Endothelial cell of umbilical vein (primary cell): ENCODE results near the gene CAMK2G. TPM values are rescaled to one million over a fixed set of nuclear protein-coding genes. Genes with fewer than 3 reads are reported as not detected.

Experiments used
- BruUV-seq: library from RNA; stranded (reverse); fragments of 400-500 nt; replicated peaks from 2 replicates; lab custom pipeline; 2021; lab: Mats Ljungman, UMichigan
- CTCF ChIA-PET: fragments of 300-600, 350-600 bp; sonication (Branson Sonifier 250); formaldehyde crosslinking; loops from one replicate; lab custom pipeline; 2021; ENCODE audit warnings: antibody characterized with exemption, inconsistent platforms; lab: Charles Lee
- POLR2A ChIA-PET: fragments of 300-600, 350-600 bp; sonication (Branson Sonifier 250); formaldehyde crosslinking; loops from one replicate; lab custom pipeline; 2021; ENCODE audit warnings: antibody characterized with exemption, inconsistent platforms; lab: Charles Lee
- DNase-seq: peaks from one replicate; pipeline ENCODE4 v3.0.0-alpha.2; 2011; ENCODE audit warnings: low read depth, low spot score
- FAIRE-seq: peaks from 2 replicates; lab custom pipeline; 2011; peaks lifted over from hg19 to GRCh38; lab: Jason Lieb, UNC
- H2AFZ ChIP-seq: 2 replicates; pipeline ENCODE4 v1.6.0; 2012; ENCODE audit warnings: low read depth, low read length, control low read depth, inconsistent platforms
- H3K27ac ChIP-seq: 2 replicates; pipeline ENCODE4 v1.5.1; 2011; ENCODE audit warnings: low read depth, mild to moderate bottlenecking, control low read depth, low read length, moderate library complexity; ENCODE audit not compliant: insufficient read depth
- H3K27me3 ChIP-seq, 2 experiments: 2 replicates each; pipeline versions ENCODE4 v1.6.0 to v1.6.1; 2011; ENCODE audit warnings: low read length in 2 of 2, mixed read lengths in 1 of 2; ENCODE audit not compliant: control insufficient read depth in 2 of 2, insufficient read depth in 2 of 2
- H3K36me3 ChIP-seq, 2 experiments: 2 replicates in 1 of 2; 3 replicates in 1 of 2; pipeline ENCODE4 v1.5.1; 2011; ENCODE audit warnings: low read length in 2 of 2, mild to moderate bottlenecking in 1 of 2, moderate library complexity in 1 of 2; ENCODE audit not compliant: control insufficient read depth in 2 of 2, insufficient read depth in 2 of 2; ENCODE audit errors: extremely low read depth in 1 of 2
- H3K4me1 ChIP-seq: 3 replicates; pipeline ENCODE4 v1.5.1; 2011; ENCODE audit warnings: mild to moderate bottlenecking, low read length; ENCODE audit not compliant: control insufficient read depth, insufficient read depth; ENCODE audit errors: extremely low read depth
- H3K4me2 ChIP-seq: 2 replicates; pipeline ENCODE4 v1.6.1; 2011; ENCODE audit warnings: low read length, control low read depth, mixed read lengths; ENCODE audit not compliant: insufficient read depth
- H3K4me3 ChIP-seq, 3 experiments: fragments of 200-600 bp in 1 of 3; sonication (generic), shearing (Covaris generic) in 1 of 3; replicated peaks in 1 of 3; 2 replicates each; pipeline ENCODE4 v1.5.1; 2011 to 2016; ENCODE audit warnings: control low read depth in 3 of 3, low read length in 3 of 3, mild to moderate bottlenecking in 2 of 3, inconsistent platforms in 1 of 3, low read depth in 1 of 3, moderate library complexity in 1 of 3; ENCODE audit not compliant: insufficient read depth in 1 of 3
- H3K79me2 ChIP-seq: 2 replicates; pipeline ENCODE4 v1.6.0; 2012; ENCODE audit warnings: low read length, inconsistent platforms; ENCODE audit not compliant: control insufficient read depth, insufficient read depth
- H3K9ac ChIP-seq: replicated peaks from 2 replicates; pipeline ENCODE3; 2011; ENCODE audit warnings: low read length, control low read depth; ENCODE audit not compliant: insufficient read depth; ENCODE audit errors: extremely low read depth
- H3K9me1 ChIP-seq: replicated peaks from 3 replicates; pipeline ENCODE4 v1.6.0; 2011; ENCODE audit warnings: mild to moderate bottlenecking, low read length; ENCODE audit not compliant: control insufficient read depth, insufficient read depth; ENCODE audit errors: extremely low read depth
- H3K9me3 ChIP-seq: replicated peaks from 2 replicates; pipeline ENCODE4 v1.5.1; 2012; ENCODE audit warnings: low read length, inconsistent platforms; ENCODE audit not compliant: control insufficient read depth, insufficient read depth
- H4K20me1 ChIP-seq: replicated peaks from 2 replicates; pipeline ENCODE3; 2011; ENCODE audit warnings: mild to moderate bottlenecking, low read length; ENCODE audit not compliant: control insufficient read depth, insufficient read depth; ENCODE audit errors: extremely low read depth
- CTCF ChIP-seq, 2 donors: IDR thresholded peaks; 1 replicate in 1 of 2; 2 replicates in 1 of 2; pipeline ENCODE4 v1.5.1; 2011; ENCODE audit warnings: low read length in 2 of 2, mild to moderate bottlenecking in 2 of 2, moderate library complexity in 2 of 2, control low read depth in 1 of 2, inconsistent platforms in 1 of 2, low read depth in 1 of 2; ENCODE audit not compliant: insufficient read depth in 1 of 2; ENCODE audit errors: extremely low read depth in 1 of 2
- EZH2 ChIP-seq: IDR thresholded peaks from 2 replicates; pipeline ENCODE4 v1.6.1; 2012; ENCODE audit warnings: borderline replicate concordance, low read depth, mild to moderate bottlenecking, moderate library complexity, low read length, inconsistent platforms; ENCODE audit not compliant: severe bottlenecking
- FOS ChIP-seq: IDR thresholded peaks from 2 replicates; pipeline ENCODE4 v1.6.1; 2011; ENCODE audit warnings: mild to moderate bottlenecking, low read length, moderate library complexity, borderline replicate concordance; ENCODE audit not compliant: insufficient read depth
- GATA2 ChIP-seq: IDR thresholded peaks from 2 replicates; pipeline ENCODE4 v1.7.0; 2011; ENCODE audit warnings: low read depth, mild to moderate bottlenecking, moderate library complexity, mixed read lengths, low read length; ENCODE audit not compliant: insufficient read length, insufficient read depth
- JUN ChIP-seq: IDR thresholded peaks from 2 replicates; pipeline ENCODE4 v1.6.1; 2011; ENCODE audit warnings: borderline replicate concordance, low read depth; ENCODE audit not compliant: insufficient read length, insufficient read depth
- MAX ChIP-seq: IDR thresholded peaks from 2 replicates; pipeline ENCODE4 v1.6.1; 2011; ENCODE audit not compliant: insufficient read depth, insufficient read length
- MYC ChIP-seq: IDR thresholded peaks from one replicate; pipeline ENCODE4 v1.6.1; 2011; ENCODE audit warnings: mild to moderate bottlenecking, low read depth, low read length
- POLR2A ChIP-seq: IDR thresholded peaks from 2 replicates; pipeline ENCODE4 v1.6.1; 2012; ENCODE audit warnings: low read depth, mild to moderate bottlenecking, control low read depth, low read length
- POLR2AphosphoS5 ChIP-seq: IDR thresholded peaks from 2 replicates; pipeline ENCODE4 v1.6.1; 2012; ENCODE audit warnings: low read depth, mild to moderate bottlenecking, control low read depth, low read length, moderate library complexity; ENCODE audit not compliant: insufficient read depth
- dilution Hi-C: fragments of 300-500 bp; cut with MboI; formaldehyde crosslinking; loops from one replicate; pipeline ENCODE4 v1.15.0; 2019; ENCODE audit warnings: low sequenced_read_pairs; ENCODE audit not compliant: extremely low pct_ligation_motif_present
- intact Hi-C: fragments of 100-400 bp; cut with micrococcal nuclease; formaldehyde crosslinking; loops from one replicate; pipeline ENCODE4 v1.10.0; 2022
- polyA plus RNA-seq, 4 experiments: library from polyadenylated mRNA; depleted of rRNA in 3 of 4; stranded (reverse) in 3 of 4; unstranded in 1 of 4; fragments of >200 nt; gene quantifications; 2 replicates each; pipeline versions ENCODE4 v1.2.1 to v1.2.3, GENCODE V29; 2011 to 2012; ENCODE audit warnings: missing spikeins in 1 of 4
- total RNA-seq: library from RNA; stranded (reverse); gene quantifications from 2 replicates; pipeline ENCODE4 v1.2.3, GENCODE V29; 2021

Gene CAMK2G
- total and polyA plus RNA-seq, 2 donors (not counting 3 experiments of a cell fraction or from before 2014, with no cell fraction given): 27.2 to 33.6 TPM

- H2AFZ ChIP-seq: peak within 1 kb of the TSS; percentile 56
- dilution Hi-C loops (no loop called here), intact Hi-C loops (loop anchor here (1.0 kb wide), 2 partner anchors 13 to 26 kb away; partner anchors contain the start of gene NDST2)
- no peaks in the 10 kb centered on the region for H3K9me3 ChIP-seq
- DNase-seq (peak; percentile 95), FAIRE-seq (peak; percentile 97)
- no TSS peak for BruUV-seq
- H3K79me2 ChIP-seq: peaks cover 57% of the 10 kb centered on the region
- TF ChIP-seq POLR2A (peak; percentile 65), POLR2AphosphoS5 (peak; percentile 67), GATA2 (no peak), MAX (no peak), EZH2 (no peak), JUN (no peak), MYC (no peak), FOS (no peak), CTCF (IDR thresholded peaks at IDR 0.05; ENCODE audit: extremely low read depth in 1 of 2, insufficient read depth in 1 of 2, low read depth in 1 of 2, low read length in 2 of 2) (peak in 1 of 2 donors; percentile 25)
- H3K27ac ChIP-seq: peak within 1 kb of the TSS; percentile 46
- peaks cover 6% of the 10 kb centered on the region for H4K20me1 ChIP-seq
- peak within 1 kb of the TSS; percentile 64 for H3K9ac ChIP-seq
- peaks cover 0 to 14% of the 10 kb centered on the region in 2 experiments for H3K36me3 ChIP-seq
- CTCF ChIA-PET: interaction anchor here (0.7 to 1.6 kb wide), 5 partner anchors 14 to 94 kb away, joined by 3 to 11 read pairs (median 3); no protein-coding TSS in a partner anchor
- POLR2A ChIA-PET: interaction anchor here (0.7 kb wide), 1 partner anchor 22 kb away, joined by 3 read pairs; no protein-coding TSS in a partner anchor
- peak within 1 kb of the TSS; percentile 51 to 73 (median 68) for H3K4me3 ChIP-seq
- peak within 1 kb of the TSS; percentile 92 for H3K4me2 ChIP-seq
- no peaks in the 10 kb centered on the region for H3K27me3 ChIP-seq
- H3K4me1 ChIP-seq: peaks cover 33% of the 10 kb centered on the region
- no peaks in the 10 kb centered on the region for H3K9me1 ChIP-seq
Measured at GRCh38 chr10:73785211-73785720, 89.1 kb downstream of the CAMK2G start, which contains the start of gene ZSWIM8. TSS of gene ZSWIM8 (plus strand) at chr10:73785606. CDS start at chr10:73785879, 273 bp downstream.
